ENCODE results near the gene ZNF519.
A peak's percentile ranks its signal among the peaks of the same experiment; 100 is the strongest.
"Not testable (repeated sequence)": the region's sequence is repeated elsewhere in the genome, so short reads cannot be mapped to it uniquely, and the experiment has no call there.

The ZNF519 gene

DNA sequence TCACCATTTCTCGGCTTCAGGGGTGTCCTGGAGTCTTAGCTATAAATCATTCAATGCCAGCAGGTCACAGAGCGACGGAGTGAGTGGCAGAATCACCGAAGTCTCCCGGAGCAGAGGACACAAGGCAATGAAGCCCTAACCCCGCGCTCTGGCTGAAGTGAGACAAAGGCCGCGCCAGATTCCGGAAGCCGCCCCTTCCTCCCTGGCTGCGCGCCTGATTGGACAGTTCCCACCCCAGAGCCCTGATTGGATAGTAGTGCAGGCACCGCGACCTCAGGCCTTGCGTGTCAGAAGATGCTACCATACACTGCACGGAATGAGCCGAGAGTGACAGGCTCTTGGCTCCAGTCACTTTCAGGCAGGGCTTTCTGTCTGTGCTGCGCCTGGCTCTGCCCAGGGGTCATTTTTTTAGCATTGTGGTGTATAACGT lies at the start of gene ZNF519:
Gene ZNF519, minus strand, starts transcription at position 165 of the 430 bp plus-strand sequence. Its CDS starts 158 bp downstream, at position 7.
- FAIRE-seq (peak; percentile 95), DNase-seq (ENCODE audit: insufficient read length, low spot score) (peak; percentile 79)
- peak; percentile 24; the same call in 1 of the 2 replicates for TF ChIP-seq POLR2A (IDR thresholded peaks at IDR 0.05; ENCODE audit: low read depth, low read length)

DNA sequence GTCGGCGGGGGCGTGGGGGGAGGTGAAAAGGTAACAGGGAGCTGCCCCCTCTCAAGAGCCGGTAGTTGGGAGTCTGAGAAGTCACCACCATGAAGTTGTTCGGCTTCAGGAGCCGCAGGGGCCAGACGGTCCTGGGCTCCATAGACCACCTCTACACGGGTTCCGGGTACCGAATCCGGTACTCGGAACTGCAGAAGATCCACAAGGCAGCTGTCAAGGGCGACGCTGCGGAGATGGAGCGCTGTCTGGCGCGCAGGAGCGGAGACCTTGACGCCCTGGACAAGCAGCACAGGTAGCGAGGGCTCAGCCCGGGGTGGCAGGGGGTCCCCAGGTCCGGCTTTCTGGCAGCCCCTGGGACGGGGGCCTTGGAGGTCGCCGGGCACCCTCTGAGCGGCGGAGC lies 47.1 kb upstream of the ZNF519 start:
- DNase-seq (ENCODE audit: insufficient read length, low spot score) (no peak), FAIRE-seq (no peak)
- TF ChIP-seq POLR2A (IDR thresholded peaks at IDR 0.05; ENCODE audit: low read depth, low read length), result no peak

DNA sequence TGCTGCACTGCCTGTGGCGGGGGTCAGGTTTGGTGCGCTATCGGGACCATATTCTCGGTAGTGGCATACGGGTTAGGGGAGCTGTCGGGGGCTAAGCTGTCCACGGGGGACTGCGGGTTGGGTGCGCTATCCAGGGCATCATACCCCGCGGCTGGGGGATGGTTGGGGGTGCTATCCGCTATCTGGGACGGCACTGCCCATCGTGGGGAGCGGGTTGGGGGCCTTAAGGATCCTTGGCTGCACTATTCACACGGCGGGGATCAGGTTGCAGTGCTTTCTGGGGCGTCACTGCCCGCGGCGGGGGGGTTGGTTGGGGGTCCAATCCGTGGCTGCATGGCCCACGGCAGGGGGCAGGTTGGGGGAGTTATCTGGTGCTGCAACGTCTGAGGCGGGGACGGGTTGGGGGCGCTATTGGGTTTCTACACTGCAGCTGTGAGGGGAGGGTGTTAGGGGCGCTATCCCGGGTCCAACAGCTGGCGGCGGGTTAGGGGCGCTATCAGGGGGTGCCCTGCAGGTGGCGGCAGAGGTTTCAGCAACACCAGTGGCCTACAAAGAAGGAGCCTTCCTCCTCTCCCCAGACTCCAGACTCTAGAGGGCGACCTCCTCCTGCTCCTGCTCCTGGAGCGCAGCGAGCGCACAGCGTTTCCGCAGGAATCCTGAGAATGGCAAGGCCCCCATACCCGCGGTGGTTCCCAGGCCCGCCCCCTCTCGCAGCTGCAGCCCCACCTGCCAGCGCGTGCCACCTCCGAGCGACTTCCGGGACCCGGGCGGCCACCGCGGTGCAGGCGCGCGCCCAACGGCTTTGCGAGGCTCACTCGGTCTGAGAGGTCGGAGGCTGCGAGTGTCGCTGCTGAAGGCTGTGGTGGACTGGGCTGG lies 46.3 kb upstream of the ZNF519 start:
- DNase-seq (ENCODE audit: insufficient read length, low spot score); FAIRE-seq: not testable (repeated sequence)

DNA sequence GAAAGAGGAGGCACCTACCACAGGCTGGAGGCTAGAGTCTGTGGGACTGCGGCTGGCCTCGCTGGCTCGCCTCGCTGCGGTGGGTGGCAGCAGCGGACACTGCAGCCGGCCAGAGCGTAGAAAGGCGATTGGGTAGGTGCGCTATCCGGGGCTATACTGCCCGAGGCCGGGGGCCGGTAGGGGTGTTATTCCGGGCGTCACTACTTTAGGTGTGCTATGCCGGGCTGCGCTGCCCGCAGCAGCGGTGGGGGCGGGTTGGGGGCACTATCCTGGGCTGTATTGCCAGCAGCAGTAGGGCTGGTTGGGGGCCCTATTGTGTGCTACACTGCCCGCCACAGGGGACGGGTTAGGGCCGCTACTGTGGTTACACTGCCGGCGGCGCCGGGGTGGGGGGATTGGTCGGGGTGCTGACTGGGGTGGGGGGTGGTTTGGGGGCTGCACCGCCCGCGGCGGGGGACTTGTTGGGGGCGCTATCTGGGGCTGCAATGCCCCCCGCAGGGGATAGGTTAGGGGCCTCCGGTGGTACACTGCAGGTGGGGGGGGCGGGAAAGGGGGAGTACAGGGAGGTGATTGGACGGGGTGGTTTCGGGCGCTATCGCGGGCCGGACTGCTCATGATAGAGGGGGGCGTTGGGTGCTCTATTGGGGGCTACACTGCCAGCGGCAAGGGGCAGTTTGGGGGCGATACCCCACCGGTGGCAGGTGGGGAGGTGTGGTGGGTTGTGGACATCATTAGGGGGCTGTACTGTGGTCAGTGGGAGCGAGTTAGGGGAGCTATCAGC lies 45.5 kb upstream of the ZNF519 start:
- DNase-seq (ENCODE audit: insufficient read length, low spot score); FAIRE-seq: not testable (repeated sequence)

- FAIRE-seq; DNase-seq (ENCODE audit: insufficient read length, low spot score): not testable (repeated sequence)
Observed at GRCh38 chr18:14175404-14175803, 43.2 kb upstream of the ZNF519 start.

- TF ChIP-seq POLR2A (IDR thresholded peaks at IDR 0.05; ENCODE audit: low read depth, low read length), result no peak
- FAIRE-seq (no peak), DNase-seq (ENCODE audit: insufficient read length, low spot score) (no peak)
Observed at GRCh38 chr18:14174706-14175085, 42.5 kb upstream of the ZNF519 start.

DNA sequence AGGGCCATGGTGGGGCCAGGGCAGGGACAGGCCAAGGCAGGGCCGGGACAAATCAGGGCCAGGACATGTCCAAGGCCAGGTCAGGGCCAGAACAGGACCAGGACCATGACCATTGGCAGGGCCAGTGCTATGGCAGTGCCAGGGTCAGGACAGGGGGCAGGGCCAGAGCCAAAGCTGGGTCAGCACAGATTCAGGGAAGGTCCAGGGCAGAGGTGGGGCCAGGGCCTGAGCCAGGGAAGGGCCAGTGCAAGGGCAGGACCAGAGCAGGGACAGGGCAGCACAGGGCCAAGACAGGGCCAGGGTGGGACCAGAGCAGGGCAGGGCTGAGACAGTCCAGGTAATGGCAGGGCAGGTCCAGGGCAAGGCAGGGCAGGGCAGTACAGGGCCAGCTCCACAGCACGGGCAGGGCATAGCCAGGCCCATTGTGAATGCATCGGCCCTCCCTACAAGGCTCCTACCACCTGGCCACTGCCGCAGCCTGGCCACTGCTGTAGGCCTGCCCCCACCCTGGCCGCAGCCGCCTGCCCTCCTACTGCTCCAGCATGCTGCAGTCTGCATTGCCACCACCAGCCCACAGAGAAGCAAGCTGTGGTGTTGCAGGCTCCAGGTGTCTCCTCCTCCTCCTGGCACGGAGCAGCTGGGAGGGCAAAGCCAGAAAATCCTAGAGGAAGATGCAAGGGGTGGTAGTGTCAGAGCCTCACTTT lies 41.9 kb upstream of the ZNF519 start:
- not testable (repeated sequence) for DNase-seq (ENCODE audit: insufficient read length, low spot score); FAIRE-seq

GRCh38 chr18:14173116-14173951 lies 41.1 kb upstream of the ZNF519 start:
- FAIRE-seq; DNase-seq (ENCODE audit: insufficient read length, low spot score): not testable (repeated sequence)

GRCh38 chr18:14172142-14173115 lies 40.2 kb upstream of the ZNF519 start:
- DNase-seq (ENCODE audit: insufficient read length, low spot score), result not testable (repeated sequence)
- peak; percentile 23 for FAIRE-seq

- FAIRE-seq; DNase-seq (ENCODE audit: insufficient read length, low spot score): not testable (repeated sequence)
Observed at GRCh38 chr18:14171301-14172141, 39.3 kb upstream of the ZNF519 start.

GRCh38 chr18:14170367-14171036 lies 38.3 kb upstream of the ZNF519 start:
- FAIRE-seq; DNase-seq (ENCODE audit: insufficient read length, low spot score): not testable (repeated sequence)

GRCh38 chr18:14162915-14163314 lies 30.7 kb upstream of the ZNF519 start:
- not testable (repeated sequence) for FAIRE-seq; DNase-seq (ENCODE audit: insufficient read length, low spot score)

GRCh38 chr18:14151564-14152113 lies 19.4 kb upstream of the ZNF519 start:
- DNase-seq (ENCODE audit: insufficient read length, low spot score), result not testable (repeated sequence)
- FAIRE-seq, result peak; percentile 52

DNA sequence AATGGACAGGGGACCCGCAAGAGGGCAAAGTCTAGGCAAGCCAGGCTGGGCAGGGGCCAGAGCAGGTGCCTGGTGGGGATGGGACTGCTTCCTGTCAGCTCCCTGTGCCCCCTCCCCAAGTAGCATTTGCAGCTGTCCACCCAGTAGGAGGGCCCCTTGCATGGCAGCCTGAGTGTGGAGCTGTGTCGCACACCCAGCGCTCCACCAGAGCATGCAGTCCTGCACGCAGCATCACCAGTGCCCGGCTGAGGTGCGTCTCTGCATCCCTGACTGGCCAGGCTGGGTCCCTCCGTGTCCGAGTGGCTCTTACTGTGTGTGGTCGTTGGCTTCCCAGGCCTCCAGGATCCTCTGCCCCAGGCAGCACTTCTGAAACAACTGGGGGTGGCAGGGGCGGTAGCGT lies 18.5 kb upstream of the ZNF519 start:
- FAIRE-seq; DNase-seq (ENCODE audit: insufficient read length, low spot score): not testable (repeated sequence)

DNA sequence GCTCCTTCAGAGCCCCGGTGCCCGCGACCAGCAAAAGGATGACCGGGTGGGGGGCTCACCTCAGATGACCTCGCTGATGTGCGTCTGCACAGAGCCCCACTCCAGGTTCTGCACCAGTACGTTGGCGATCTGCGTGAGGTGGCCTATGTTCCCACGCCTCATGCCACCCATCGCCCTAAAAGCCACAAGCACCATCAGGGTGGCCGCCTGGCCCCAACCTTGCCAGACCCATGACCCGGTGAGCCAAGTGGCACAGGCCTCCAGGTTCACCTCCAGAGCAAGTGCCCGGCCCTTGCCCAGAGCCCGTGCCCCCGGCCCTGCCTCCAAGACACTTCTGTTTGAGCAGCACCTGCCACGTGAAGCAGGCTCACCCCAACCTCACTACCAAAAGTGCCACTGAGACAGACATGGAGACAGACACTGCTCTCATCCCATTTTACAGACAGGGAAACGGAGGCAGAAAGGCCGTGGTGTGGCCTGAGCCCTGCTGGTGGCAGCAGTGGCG lies 17.7 kb upstream of the ZNF519 start:
- not testable (repeated sequence) for DNase-seq (ENCODE audit: insufficient read length, low spot score); FAIRE-seq
